Esophagus squamous epithelium (tissue), 4 donors: ENCODE data around the gene OR10G3.
"Not testable (repeated sequence)": the region's sequence is repeated elsewhere in the genome, so short reads cannot be mapped to it uniquely, and the experiment has no call there.

Experiments
- CTCF ChIP-seq, 6 experiments: fragments of 450-650 bp in 4 of 6; fragments of 200-600 bp in 2 of 6; sonication (generic) in 2 of 6; IDR thresholded peaks; one replicate each; pipeline ENCODE4 v1.5.1; 2016 to 2019; ENCODE audit warnings: antibody characterized with exemption in 6 of 6, mild to moderate bottlenecking in 4 of 6, moderate library complexity in 4 of 6
- POLR2A ChIP-seq, 4 donors: fragments of 450-650 bp; IDR thresholded peaks; one replicate each; pipeline ENCODE4 v1.6.1; 2017; ENCODE audit warnings: antibody characterized with exemption in 4 of 4, mild to moderate bottlenecking in 4 of 4, moderate library complexity in 3 of 4

DNA sequence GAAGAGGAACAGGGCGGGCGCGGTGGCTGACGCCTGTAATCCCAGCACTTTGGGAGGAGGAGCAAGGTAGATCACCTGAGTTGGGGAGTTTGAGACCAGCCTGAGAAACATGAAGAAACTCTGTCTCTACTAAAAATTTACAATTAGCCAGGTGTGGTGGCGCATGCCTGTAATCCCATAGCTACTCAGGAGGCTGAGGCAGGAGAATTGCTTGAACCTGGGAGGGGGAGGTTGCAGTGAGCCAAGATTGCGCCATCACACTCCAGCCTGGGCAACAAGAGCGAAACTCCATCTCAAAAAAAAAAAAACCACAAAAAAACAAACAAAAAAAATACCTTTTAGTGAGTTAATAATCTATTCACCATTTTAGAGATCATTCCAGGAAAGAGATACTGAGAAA is 35.3 kb downstream of the OR10G3 start:
- not testable (repeated sequence) for TF ChIP-seq POLR2A, CTCF (IDR thresholded peaks at IDR 0.05)
